Measurements from ENCODE around the gene LTBP2. TPM values are rescaled to one million over a fixed set of nuclear protein-coding genes. Genes with fewer than 3 reads are reported as not detected.

Gene LTBP2
- polyA plus RNA-seq, 1 donor from 2014 or later = 0.33 TPM

DNA sequence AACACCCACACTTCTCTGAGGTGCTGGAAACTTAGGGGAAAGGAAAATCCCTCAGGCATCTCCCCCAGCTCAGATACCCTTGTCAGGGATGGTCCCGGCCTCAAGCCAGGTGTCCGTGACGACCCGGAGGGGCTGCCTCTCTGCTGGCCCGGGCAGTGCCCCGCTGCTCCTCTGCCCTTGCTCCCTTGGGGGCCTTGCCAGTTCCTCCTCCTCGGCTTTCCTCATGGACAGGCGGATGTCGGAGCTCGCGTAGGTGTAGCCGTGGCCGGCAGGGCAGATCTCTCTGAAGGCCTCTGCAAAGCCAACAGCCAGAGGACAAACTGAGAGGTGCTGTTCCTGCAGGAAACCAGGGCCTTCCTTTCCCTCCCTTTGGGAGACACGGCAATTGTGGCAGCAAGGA is 83.6 kb downstream of the LTBP2 start:
- no peak overlapping the region for H3K4me2 ChIP-seq (ENCODE audit: low read length)
- H2AFZ ChIP-seq (ENCODE audit: low read depth, low read length) = no peak overlapping the region
- no peaks in the 10 kb centered on the region for H3K79me2 ChIP-seq (replicated peaks; ENCODE audit: insufficient read depth, low read length)
- no peak overlapping the region for H3K9ac ChIP-seq (ENCODE audit: low read length)
- no peaks in the 10 kb centered on the region for H3K27me3 ChIP-seq (ENCODE audit: insufficient read depth, low read depth, low read length)
- H4K20me1 ChIP-seq (ENCODE audit: insufficient read depth) = no peaks in the 10 kb centered on the region
- no peak overlapping the region for H3K27ac ChIP-seq (ENCODE audit: low read length)
- H3K9me2 ChIP-seq (ENCODE audit: insufficient read depth, low read length) = no peaks in the 10 kb centered on the region
- H3F3A ChIP-seq (ENCODE audit: insufficient read depth, low read length, poor library complexity, severe bottlenecking) = no peaks in the 10 kb centered on the region
- H3K9me3 ChIP-seq (ENCODE audit: low read length) = no peaks in the 10 kb centered on the region
- no peak overlapping the region for H3K4me3 ChIP-seq (ENCODE audit: low read length)
- no peaks in the 10 kb centered on the region for H3K36me3 ChIP-seq (ENCODE audit: insufficient read depth, low read length)
- no peak for TF ChIP-seq REST (IDR thresholded peaks at IDR 0.05; ENCODE audit: borderline replicate concordance)
- no peak for TF ChIP-seq SMC3 (conservative IDR thresholded peaks at IDR 0.05; ENCODE audit: poor library complexity)
- TF ChIP-seq MXI1 (conservative IDR thresholded peaks at IDR 0.05; ENCODE audit: poor library complexity, severe bottlenecking) = no peak
- TF ChIP-seq TAF1 (IDR thresholded peaks at IDR 0.05; ENCODE audit: low read depth) = no peak
- no peak for TF ChIP-seq POLR2AphosphoS5 (IDR thresholded peaks at IDR 0.05)
- no peak for TF ChIP-seq EP300 (conservative IDR thresholded peaks at IDR 0.05; ENCODE audit: poor library complexity, severe bottlenecking)
- no peak for TF ChIP-seq CTCF (IDR thresholded peaks at IDR 0.05; ENCODE audit: poor library complexity, severe bottlenecking)
- no peak for TF ChIP-seq EZH2 (IDR thresholded peaks at IDR 0.05; ENCODE audit: borderline replicate concordance, insufficient read depth, low read length, poor library complexity, severe bottlenecking)
- no peak for TF ChIP-seq RAD21 (conservative IDR thresholded peaks at IDR 0.05)

DNA sequence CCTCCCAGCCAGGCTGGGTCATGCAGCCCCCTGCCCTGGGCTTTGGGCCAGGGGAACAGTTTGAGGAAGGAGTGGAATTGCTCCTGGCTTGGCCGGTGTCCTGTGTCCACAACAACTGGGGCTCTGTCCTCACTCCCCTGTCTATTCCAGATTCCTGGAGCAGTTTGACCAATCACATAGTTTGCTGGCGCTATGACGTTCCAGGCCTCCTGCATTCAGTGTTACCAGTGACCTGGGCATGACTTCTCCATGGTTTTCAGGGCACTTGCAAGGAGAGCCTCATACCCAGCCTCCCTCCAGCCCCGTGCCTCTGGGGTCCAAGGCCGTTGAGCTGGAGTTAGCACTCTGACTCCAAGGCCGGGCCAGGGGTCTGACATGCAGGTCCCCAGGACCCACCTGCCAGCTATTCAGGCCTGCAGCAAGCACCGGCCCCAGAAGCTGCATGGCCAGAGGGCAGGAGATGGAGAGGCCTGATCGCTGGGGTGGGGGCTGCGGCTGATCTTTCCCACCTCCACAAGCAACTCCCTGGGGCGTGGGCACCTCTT is 84.2 kb downstream of the LTBP2 start:
- no peak overlapping the region for H2AFZ ChIP-seq (ENCODE audit: low read depth, low read length)
- H3K79me2 ChIP-seq (replicated peaks; ENCODE audit: insufficient read depth, low read length) = no peaks in the 10 kb centered on the region
- H3K4me3 ChIP-seq (ENCODE audit: low read length) = no peak overlapping the region
- H3K9me3 ChIP-seq (ENCODE audit: low read length) = no peaks in the 10 kb centered on the region
- H3K36me3 ChIP-seq (ENCODE audit: insufficient read depth, low read length) = no peaks in the 10 kb centered on the region
- no peak for TF ChIP-seq MXI1 (conservative IDR thresholded peaks at IDR 0.05; ENCODE audit: poor library complexity, severe bottlenecking)
- no peak for TF ChIP-seq TAF1 (IDR thresholded peaks at IDR 0.05; ENCODE audit: low read depth)
- TF ChIP-seq EZH2 (IDR thresholded peaks at IDR 0.05; ENCODE audit: borderline replicate concordance, insufficient read depth, low read length, poor library complexity, severe bottlenecking) = no peak
- H3F3A ChIP-seq (ENCODE audit: insufficient read depth, low read length, poor library complexity, severe bottlenecking) = no peaks in the 10 kb centered on the region
- no peaks in the 10 kb centered on the region for H4K20me1 ChIP-seq (ENCODE audit: insufficient read depth)
- no peaks in the 10 kb centered on the region for H3K27me3 ChIP-seq (ENCODE audit: insufficient read depth, low read depth, low read length)
- no peak overlapping the region for H3K27ac ChIP-seq (ENCODE audit: low read length)
- H3K9ac ChIP-seq (ENCODE audit: low read length) = no peak overlapping the region
- H3K9me2 ChIP-seq (ENCODE audit: insufficient read depth, low read length) = no peaks in the 10 kb centered on the region
- no peak overlapping the region for H3K4me2 ChIP-seq (ENCODE audit: low read length)

Measured in neural cell (in vitro differentiated cells).